ENCODE results near the gene IFIT3.
A peak's percentile ranks its signal among the peaks of the same experiment; 100 is the strongest.
"Not testable (repeated sequence)": the region's sequence is repeated elsewhere in the genome, so short reads cannot be mapped to it uniquely, and the experiment has no call there.

IFIT3 gene

DNA sequence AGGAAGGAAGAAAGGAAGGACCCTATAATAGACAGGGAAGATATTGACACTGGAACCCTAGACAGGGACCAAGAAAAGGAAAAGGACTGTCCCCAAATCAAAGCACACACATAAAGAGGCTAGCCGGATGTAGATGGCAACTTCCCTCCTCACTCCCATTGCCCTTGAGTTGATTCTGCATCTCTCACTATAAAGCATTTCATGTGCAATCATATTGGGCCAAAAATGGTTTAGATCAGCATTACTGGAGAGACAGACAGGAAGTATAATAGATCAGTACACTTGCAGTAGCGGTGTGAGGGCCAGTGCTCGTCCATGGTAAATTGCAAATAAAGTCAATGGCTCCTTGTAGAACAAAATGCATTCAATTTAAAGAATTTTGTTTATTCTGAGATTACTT lies 8.4 kb downstream of the IFIT3 start:
- FAIRE-seq, result no peak

DNA sequence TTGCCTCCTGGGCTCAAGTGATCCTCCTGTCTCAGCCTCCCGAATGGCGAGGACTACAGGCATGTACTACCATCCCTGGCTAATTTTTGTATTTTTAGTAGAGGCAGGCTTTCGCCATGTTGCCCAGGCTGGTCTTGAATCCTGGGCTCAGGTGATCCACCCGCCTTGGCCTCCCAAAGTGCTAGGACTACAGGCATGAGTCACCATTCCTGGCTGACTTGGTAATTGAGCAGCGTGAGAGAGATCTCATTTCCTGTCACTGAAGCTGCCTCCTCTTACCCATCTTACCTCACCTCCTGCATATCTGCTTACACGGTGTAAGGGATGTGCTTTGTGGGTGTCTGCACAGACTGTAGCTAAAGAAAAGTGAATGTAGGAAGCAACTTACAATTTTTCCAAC lies 9.7 kb downstream of the IFIT3 start:
- no peak for FAIRE-seq

GRCh38 chr10:89338713-89339112 lies 10.9 kb downstream of the IFIT3 start:
- no peak for FAIRE-seq

DNA sequence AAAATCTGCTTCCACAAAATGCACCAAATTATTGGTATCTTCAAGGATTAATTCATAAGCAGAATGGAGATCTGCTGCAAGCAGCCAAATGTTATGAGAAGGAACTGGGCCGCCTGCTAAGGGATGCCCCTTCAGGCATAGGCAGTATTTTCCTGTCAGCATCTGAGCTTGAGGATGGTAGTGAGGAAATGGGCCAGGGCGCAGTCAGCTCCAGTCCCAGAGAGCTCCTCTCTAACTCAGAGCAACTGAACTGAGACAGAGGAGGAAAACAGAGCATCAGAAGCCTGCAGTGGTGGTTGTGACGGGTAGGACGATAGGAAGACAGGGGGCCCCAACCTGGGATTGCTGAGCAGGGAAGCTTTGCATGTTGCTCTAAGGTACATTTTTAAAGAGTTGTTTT lies 12.1 kb downstream of the IFIT3 start:
- FAIRE-seq, result no peak

- FAIRE-seq, result no peak
These were observed 13.9 kb downstream of the IFIT3 start for GRCh38 chr10:89341649-89342048.

- no peak for FAIRE-seq
These were observed 14.6 kb downstream of the IFIT3 start for GRCh38 chr10:89342206-89342958.

DNA sequence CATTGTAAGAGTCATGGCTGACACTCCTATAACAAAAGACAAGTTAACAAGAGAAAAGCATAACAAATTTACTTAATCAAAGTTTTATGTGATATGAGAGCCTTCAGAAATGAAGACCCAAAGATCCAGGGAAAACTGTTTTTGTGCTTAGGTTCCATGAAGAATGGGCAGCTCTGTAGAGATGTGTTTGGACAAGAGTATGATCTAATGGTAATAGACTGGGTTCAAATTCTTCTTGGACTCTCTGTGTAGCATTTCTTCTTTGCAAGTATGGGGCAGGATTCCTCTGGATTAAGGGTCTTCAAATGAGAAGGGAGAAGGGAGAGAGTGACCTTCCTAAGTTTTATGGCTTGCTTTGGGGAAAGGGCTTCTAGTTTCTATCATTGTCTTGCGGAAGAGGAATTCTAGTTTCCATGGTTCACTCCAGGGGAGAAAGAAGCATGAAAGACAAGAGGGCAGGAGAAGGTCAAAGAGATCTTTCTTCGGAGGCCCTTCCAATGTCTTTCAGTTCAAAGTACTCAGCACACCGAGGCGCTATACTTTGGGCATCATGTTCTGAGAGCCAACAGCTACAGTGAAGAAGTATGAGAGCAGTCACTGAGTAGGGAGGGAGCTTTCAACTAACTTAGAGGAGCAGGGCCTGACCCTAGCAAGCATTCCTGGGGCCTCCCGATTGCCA lies 15.4 kb downstream of the IFIT3 start:
- FAIRE-seq, result no peak

- no peak for FAIRE-seq
These were observed 16.4 kb downstream of the IFIT3 start for GRCh38 chr10:89344156-89344555.

DNA sequence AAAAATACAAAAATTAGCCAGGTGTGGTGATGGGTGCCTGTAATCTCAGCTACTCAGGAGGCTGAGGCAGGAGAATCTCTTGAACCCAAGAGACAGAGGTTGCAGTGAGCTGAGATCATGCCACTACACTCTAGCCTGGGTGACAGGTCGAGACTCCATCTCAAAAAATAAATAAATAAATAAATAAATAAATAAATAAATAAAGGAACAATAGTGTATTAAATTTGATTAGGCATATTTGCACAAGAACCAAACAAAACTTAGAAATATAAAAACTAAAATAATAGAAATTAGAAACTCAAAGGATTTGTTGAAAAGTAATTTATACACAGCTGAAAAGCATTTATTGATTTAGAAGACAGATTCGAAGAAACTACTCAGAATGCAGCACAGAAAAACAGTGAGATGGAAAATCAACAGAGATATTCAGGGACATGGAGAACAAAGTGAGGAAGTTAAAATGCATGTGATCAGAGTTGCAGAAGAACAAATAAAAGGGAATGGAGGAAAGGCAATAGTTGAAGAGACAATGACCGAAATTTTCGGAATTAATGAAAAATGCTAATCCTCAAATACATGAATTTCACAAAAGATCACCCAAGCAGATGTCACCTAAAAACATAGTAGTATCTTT lies 17.7 kb downstream of the IFIT3 start:
- FAIRE-seq, result no peak

DNA sequence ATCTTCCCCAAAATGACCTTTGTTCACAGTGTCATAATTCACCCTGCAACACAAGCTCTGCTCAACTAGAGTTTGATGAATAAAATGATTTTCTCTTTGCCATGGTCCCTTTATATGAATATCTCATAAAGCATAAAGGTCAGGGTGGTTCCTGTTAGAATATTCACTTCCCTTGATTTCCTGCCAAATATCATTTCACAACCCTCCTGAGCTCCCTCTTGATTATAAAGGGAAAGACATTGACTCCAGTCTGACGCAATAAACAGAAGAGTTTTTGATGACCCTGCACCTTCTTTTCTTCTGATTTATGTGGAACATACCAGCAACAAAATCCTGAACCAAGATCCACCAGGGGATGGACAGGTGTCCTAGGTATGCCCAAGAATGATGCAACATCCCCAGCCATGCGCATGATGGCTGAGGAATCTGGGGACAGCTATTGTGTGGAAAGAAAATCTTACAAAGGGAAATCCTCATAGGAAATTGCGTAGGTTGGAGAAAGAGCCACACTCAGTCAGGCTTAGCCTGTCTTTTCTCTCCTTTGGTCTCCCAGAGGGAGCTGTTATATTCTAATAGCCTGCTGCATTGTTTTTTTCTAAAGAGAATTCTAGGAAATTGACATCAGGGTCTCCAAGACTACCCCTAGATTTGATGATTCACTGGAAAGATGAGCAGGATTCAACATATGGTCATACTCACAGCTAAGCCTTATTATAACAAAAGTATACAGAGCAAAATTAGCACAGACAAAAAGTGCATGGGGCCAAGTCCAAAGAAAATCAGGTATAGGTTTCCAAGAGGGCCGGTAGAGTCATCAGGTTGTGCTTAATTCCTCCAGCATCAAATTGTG lies 18.8 kb downstream of the IFIT3 start:
- no peak for FAIRE-seq

- no peak for FAIRE-seq
These were observed 20.1 kb downstream of the IFIT3 start for GRCh38 chr10:89347701-89348457.

DNA sequence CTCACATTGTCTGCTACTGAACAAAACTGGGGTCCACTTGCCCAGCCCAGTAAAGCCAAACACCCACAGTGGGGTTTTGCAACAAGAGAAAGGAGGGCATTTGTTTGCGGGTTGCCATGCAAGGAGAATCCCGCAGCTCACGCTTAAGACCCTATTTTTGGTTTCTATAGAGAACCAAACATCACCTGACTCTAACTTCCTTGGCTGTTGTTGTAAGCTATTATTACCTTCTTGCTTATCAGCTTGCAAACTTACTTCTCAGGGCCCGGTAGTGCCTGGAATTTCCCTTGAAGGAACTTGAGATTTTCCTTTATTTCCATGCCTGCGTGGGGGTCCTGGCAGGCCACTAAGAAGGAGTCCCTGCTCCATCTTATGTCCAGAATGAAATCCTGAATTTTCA lies 20.7 kb downstream of the IFIT3 start:
- no peak for FAIRE-seq

- FAIRE-seq, result no peak
These were observed 21.2 kb downstream of the IFIT3 start for GRCh38 chr10:89348975-89349374.

GRCh38 chr10:89350631-89351315 lies 23.0 kb downstream of the IFIT3 start:
- not testable (repeated sequence) for FAIRE-seq

DNA sequence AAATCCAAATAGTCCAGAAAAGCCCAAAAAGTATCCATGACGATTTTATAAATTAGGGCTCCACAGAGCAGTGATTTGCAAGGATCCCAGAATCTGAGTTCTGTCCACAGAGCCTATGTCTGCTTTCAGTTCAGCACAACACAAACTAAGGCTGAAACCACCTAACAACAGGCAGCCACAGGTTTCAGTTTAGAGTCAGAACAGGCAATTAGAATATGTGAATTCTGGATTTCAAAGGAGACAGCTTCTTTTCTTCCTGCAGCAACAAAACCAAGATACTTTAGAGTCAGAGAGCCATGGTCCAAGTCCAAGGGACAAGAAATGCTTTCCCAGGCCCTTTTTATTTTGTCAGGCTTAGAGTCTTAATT lies 23.6 kb downstream of the IFIT3 start:
- FAIRE-seq, result no peak

- FAIRE-seq, result peak; percentile 51
These were observed 24.2 kb downstream of the IFIT3 start for GRCh38 chr10:89351780-89352597.

DNA sequence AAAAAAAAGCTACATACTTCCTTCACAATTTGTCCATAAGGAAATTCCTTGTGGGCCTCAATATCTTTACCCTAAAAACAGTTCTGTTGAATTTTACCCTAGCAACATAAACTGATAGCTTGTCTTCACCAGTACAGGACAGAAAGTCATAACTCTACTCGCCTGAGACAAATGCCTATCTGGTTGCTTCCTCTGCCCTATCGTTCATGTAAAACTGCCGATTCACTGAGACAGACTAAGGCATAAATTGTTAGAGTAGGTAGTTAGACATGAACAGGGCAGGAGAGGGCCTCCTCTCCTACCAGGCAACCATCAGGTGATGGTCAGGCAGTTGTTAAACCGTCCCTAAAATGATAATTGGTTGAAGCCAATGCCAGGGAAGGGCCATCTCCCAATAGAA lies 25.0 kb downstream of the IFIT3 start:
- FAIRE-seq, result no peak

- no peak for FAIRE-seq
These were observed 27.7 kb downstream of the IFIT3 start for GRCh38 chr10:89355394-89355931.

DNA sequence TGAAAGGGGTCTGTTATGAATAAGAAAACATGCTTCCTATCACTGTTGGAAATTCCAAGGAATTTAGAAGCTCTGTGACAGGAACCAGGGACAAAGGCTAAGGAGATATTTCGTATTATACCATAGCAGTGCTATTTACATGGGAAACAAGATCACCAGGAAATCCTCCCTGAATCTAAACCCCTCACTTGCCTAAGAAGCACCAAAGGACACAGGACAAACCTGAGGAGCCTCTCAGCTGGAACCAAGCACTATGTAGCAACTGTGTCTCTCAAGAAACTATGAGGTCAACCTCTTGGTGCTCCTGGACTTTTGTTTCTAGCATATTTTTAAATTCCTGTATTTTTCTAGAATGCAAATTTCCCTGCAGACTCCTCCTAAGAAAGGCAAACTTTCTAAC lies 29.3 kb downstream of the IFIT3 start:
- no peak for FAIRE-seq

DNA sequence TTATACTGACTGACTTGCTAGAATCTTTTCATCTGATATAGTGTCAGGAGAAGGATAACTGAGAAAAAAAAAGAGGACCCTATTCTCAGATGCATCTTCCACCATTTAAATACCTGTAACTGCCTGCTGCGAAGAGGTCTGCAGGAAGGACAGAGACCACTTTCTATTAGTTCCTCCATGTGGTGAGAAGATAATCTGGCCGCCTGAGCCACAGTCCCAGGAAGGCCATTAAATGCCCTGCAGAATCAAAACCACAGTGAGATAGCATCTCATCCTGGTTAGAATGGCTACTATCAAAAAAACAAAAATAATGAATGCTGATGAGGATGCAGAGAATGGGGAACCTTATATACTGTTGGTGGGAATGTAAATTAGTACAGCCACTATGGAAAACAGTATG lies 30.2 kb downstream of the IFIT3 start:
- no peak for FAIRE-seq

GRCh38 chr10:89360157-89360556 lies 32.4 kb downstream of the IFIT3 start:
- FAIRE-seq, result no peak

Data from endometrium (tissue), 2 donors.